GM23338 (cell line): ENCODE data around the gene CAMLG. TPM values are rescaled to one million over a fixed set of nuclear protein-coding genes. Genes with fewer than 3 reads are reported as not detected.

ENCODE experiments used
- ATAC-seq: fragments of 200-7000 bp; cut with Tn5 transposase; 3 replicates; pipeline ENCODE4 v1.9.1; 2020
- DNase-seq: peaks from one replicate; pipeline ENCODE4 v3.0.0-alpha.2; 2015; ENCODE audit warnings: low spot score
- H2AFZ ChIP-seq: fragments of 200-600 bp; sonication (generic); 2 replicates; pipeline ENCODE4 v1.8.0; 2016; ENCODE audit warnings: antibody characterized with exemption, mild to moderate bottlenecking, moderate library complexity
- H3F3A ChIP-seq: fragments of 200-600 bp; sonication (generic); replicated peaks from 2 replicates; pipeline ENCODE4 v1.8.0; 2017; ENCODE audit warnings: antibody characterized with exemption, mixed run types, low read depth
- H3K27ac ChIP-seq: fragments of 200-600 bp; sonication (generic); 2 replicates; pipeline ENCODE4 v1.6.1; 2016; ENCODE audit warnings: low read depth
- H3K27me3 ChIP-seq: fragments of 200-600 bp; sonication (generic); 2 replicates; pipeline ENCODE4 v1.8.0; 2016; ENCODE audit warnings: mild to moderate bottlenecking, mixed run types, moderate library complexity; ENCODE audit not compliant: insufficient read depth
- H3K36me3 ChIP-seq: fragments of 200-600 bp; sonication (generic); 2 replicates; pipeline ENCODE4 v1.8.0; 2016; ENCODE audit warnings: mild to moderate bottlenecking; ENCODE audit not compliant: insufficient read depth
- H3K4me1 ChIP-seq: fragments of 200-600 bp; sonication (generic); 2 replicates; pipeline ENCODE4 v1.8.0; 2016; ENCODE audit warnings: mild to moderate bottlenecking, moderate library complexity; ENCODE audit not compliant: insufficient read depth
- H3K4me2 ChIP-seq: fragments of 200-600 bp; sonication (generic); 2 replicates; pipeline ENCODE4 v1.7.1; 2017; ENCODE audit warnings: mixed run types
- H3K4me3 ChIP-seq: fragments of 200-600 bp; sonication (generic); 2 replicates; pipeline ENCODE4 v1.6.1; 2016; ENCODE audit warnings: mixed run types
- H3K79me2 ChIP-seq: fragments of 200-600 bp; sonication (generic); replicated peaks from 2 replicates; pipeline ENCODE4 v1.8.0; 2017; ENCODE audit warnings: mild to moderate bottlenecking; ENCODE audit not compliant: insufficient read depth
- H3K9me2 ChIP-seq: fragments of 200-600 bp; sonication (generic); 2 replicates; pipeline ENCODE4 v1.8.0; 2017; ENCODE audit not compliant: insufficient read depth
- H4K20me1 ChIP-seq: fragments of 200-600 bp; sonication (generic); replicated peaks from 2 replicates; pipeline ENCODE4 v1.8.0; 2017; ENCODE audit warnings: mild to moderate bottlenecking; ENCODE audit not compliant: insufficient read depth
- H3K27ac Mint-ChIP-seq: 2 replicates; pipeline ENCODE4 v1.8.0; 2020; ENCODE audit warnings: inconsistent platforms, mild to moderate bottlenecking, moderate library complexity, mixed read lengths
- H3K27me3 Mint-ChIP-seq: 3 replicates; pipeline ENCODE4 v1.8.0; 2022; ENCODE audit warnings: low read depth, mild to moderate bottlenecking, moderate library complexity, mixed read lengths, inconsistent platforms; ENCODE audit not compliant: insufficient read depth, poor library complexity
- H3K36me3 Mint-ChIP-seq: 3 replicates; pipeline ENCODE4 v1.8.0; 2021; ENCODE audit warnings: low read depth, mild to moderate bottlenecking, inconsistent platforms, moderate library complexity, mixed read lengths
- H3K4me1 Mint-ChIP-seq: 3 replicates; pipeline ENCODE4 v1.8.0; 2020; ENCODE audit warnings: mild to moderate bottlenecking, inconsistent platforms, mixed read lengths
- H3K4me3 Mint-ChIP-seq: 3 replicates; pipeline ENCODE4 v1.8.0; 2021; ENCODE audit warnings: moderate library complexity, mild to moderate bottlenecking, inconsistent platforms, mixed read lengths
- H3K9me3 Mint-ChIP-seq: 3 replicates; pipeline ENCODE4 v1.8.0; 2020; ENCODE audit warnings: moderate library complexity, mild to moderate bottlenecking, inconsistent platforms, mixed read lengths
- CREB1 ChIP-seq: fragments of 250-450 bp; sonication (Bioruptor Pico); IDR thresholded peaks from 2 replicates; pipeline ENCODE4 v1.5.0; 2020; ENCODE audit warnings: low read depth, mild to moderate bottlenecking, moderate library complexity
- CTCF ChIP-seq, 2 experiments: fragments of 200-600 bp in 1 of 2; sonication (generic) in 1 of 2; conservative IDR thresholded peaks; 2 replicates each; pipeline versions ENCODE4 v1.5.1 to v1.6.1; 2016 to 2017; ENCODE audit warnings: antibody characterized with exemption in 2 of 2, low read depth in 2 of 2, mild to moderate bottlenecking in 2 of 2, moderate library complexity in 1 of 2
- ETS1 ChIP-seq: IDR thresholded peaks from 2 replicates; pipeline ENCODE4 v1.6.1; 2016; ENCODE audit warnings: antibody characterized with exemption
- EZH2 ChIP-seq: fragments of 200-600 bp; sonication (generic); IDR thresholded peaks from one replicate; pipeline ENCODE4 v1.8.0; 2017; ENCODE audit warnings: antibody characterized with exemption, mild to moderate bottlenecking, low read depth; ENCODE audit not compliant: unreplicated experiment
- EZH2phosphoT487 ChIP-seq: fragments of 200-600 bp; sonication (generic); IDR thresholded peaks from one replicate; pipeline ENCODE4 v1.8.1; 2018; ENCODE audit warnings: antibody characterized with exemption; ENCODE audit not compliant: unreplicated experiment
- JUNB ChIP-seq: IDR thresholded peaks from one replicate; pipeline ENCODE4 v1.6.1; 2016; ENCODE audit warnings: antibody characterized with exemption; ENCODE audit not compliant: unreplicated experiment
- NANOG ChIP-seq: IDR thresholded peaks from 2 replicates; pipeline ENCODE4 v1.6.1; 2016; ENCODE audit warnings: antibody characterized with exemption, borderline replicate concordance
- POLR2AphosphoS5 ChIP-seq: IDR thresholded peaks from 2 replicates; pipeline ENCODE4 v1.6.1; 2016; ENCODE audit warnings: antibody characterized with exemption, low read depth
- STAT1 ChIP-seq: IDR thresholded peaks from one replicate; pipeline ENCODE4 v1.6.1; 2016; ENCODE audit warnings: antibody characterized with exemption; ENCODE audit not compliant: unreplicated experiment
- ZNF114 ChIP-seq: fragments of 250-450 bp; sonication (Bioruptor Pico); IDR thresholded peaks from 2 replicates; pipeline ENCODE4 v1.5.0; 2020; ENCODE audit warnings: mild to moderate bottlenecking, moderate library complexity
- ZNF331 ChIP-seq: fragments of 250-450 bp; sonication (Bioruptor Pico); IDR thresholded peaks from 2 replicates; pipeline ENCODE4 v1.5.0; 2020; ENCODE audit warnings: low read depth, mild to moderate bottlenecking, moderate library complexity
- ZNF462 ChIP-seq: fragments of 250-450 bp; sonication (Bioruptor Pico); IDR thresholded peaks from 2 replicates; pipeline ENCODE4 v1.5.0; 2020; ENCODE audit warnings: mild to moderate bottlenecking, moderate library complexity
- polyA plus RNA-seq: library from polyadenylated mRNA; unstranded; fragments of >200 nt; fragmentation: Nextera tagmentation; extraction: Ambion mirVana; gene quantifications from 2 replicates; pipeline ENCODE4 v1.2.1, GENCODE V29; 2016
- total RNA-seq: library from RNA; depleted of rRNA; stranded (reverse); fragments of >200 nt; shearing (Covaris generic); gene quantifications from 2 replicates; pipeline ENCODE4 v1.2.3, GENCODE V29; 2014

Gene CAMLG
- total and polyA plus RNA-seq, 2 experiments from 2014 or later: 34.4 to 75.0 TPM

- TF ChIP-seq CTCF (conservative IDR thresholded peaks at IDR 0.05; ENCODE audit: low read depth in 2 of 2) (no peak), ZNF462 (CRISPR knock-in tag) (no peak), STAT1 (no peak), CREB1 (CRISPR knock-in tag) (no peak)
Observed at GRCh38 chr5:134794819-134795218, 56.5 kb downstream of the CAMLG start (continued).

GRCh38 chr5:134798468-134798867 lies 60.1 kb downstream of the CAMLG start:
- H3K36me3 Mint-ChIP-seq: peaks cover 76% of the 10 kb centered on the region
- Histone ChIP-seq H3F3A (peaks cover 5% of the 10 kb centered on the region; the same call in 1 of the 2 replicates), H3K4me3 (no peak overlapping the region), H3K4me2 (no peak overlapping the region), H3K9me2 (no peaks in the 10 kb centered on the region), H2AFZ (no peak overlapping the region), H3K27me3 (no peaks in the 10 kb centered on the region), H4K20me1 (peaks cover 32% of the 10 kb centered on the region), H3K79me2 (peaks cover 6% of the 10 kb centered on the region), H3K4me1 (no peaks in the 10 kb centered on the region), H3K36me3 (peaks cover 66% of the 10 kb centered on the region), H3K27ac (0 out of 2 replicates have a peak overlapping the region, but pooled peaks have one; percentile 36)
- no peaks in the 10 kb centered on the region for H3K9me3 Mint-ChIP-seq
- DNase-seq: no peak
- TF ChIP-seq CREB1 (CRISPR knock-in tag): no peak
- no peak for TF ChIP-seq POLR2AphosphoS5
- no peak for TF ChIP-seq ZNF114 (CRISPR knock-in tag)
- TF ChIP-seq ZNF331: no peak
- TF ChIP-seq ETS1: no peak
- no peak for TF ChIP-seq STAT1
- TF ChIP-seq EZH2: no peak
- TF ChIP-seq JUNB: no peak
- no peak for TF ChIP-seq CTCF (conservative IDR thresholded peaks at IDR 0.05; ENCODE audit: low read depth in 2 of 2)
- no peak for TF ChIP-seq NANOG
- no peak for TF ChIP-seq EZH2phosphoT487
- H3K4me3 Mint-ChIP-seq: no peak overlapping the region
- no peak overlapping the region for H3K27ac Mint-ChIP-seq
- no peaks in the 10 kb centered on the region for H3K27me3 Mint-ChIP-seq
- H3K4me1 Mint-ChIP-seq: no peaks in the 10 kb centered on the region
- ATAC-seq: no peak
